Stimulated activated naive B cell treated with anti-CD40 and anti-IgM and Interleukin-4, amounts not matched to agents 10 μg/mL and 1 μg/mL and 100 μg/mL, for 72 hours (primary cell): ENCODE data around the gene MICAL1.

Experiments used
- ATAC-seq, 2 donors: fragments of 150-1000 bp; cut with Tn5 transposase; replicated peaks; 2 replicates each; pipeline ENCODE4 v1.10.0; 2021; ENCODE audit warnings: moderate library complexity in 1 of 2
- DNase-seq: peaks from one replicate; pipeline ENCODE4 v3.0.0; 2021
- H3K27ac Mint-ChIP-seq: one replicate; pipeline ENCODE4 v1.8.0; 2022; ENCODE audit warnings: mild to moderate bottlenecking, mixed read lengths
- H3K27me3 Mint-ChIP-seq, 2 donors: one replicate each; pipeline ENCODE4 v1.8.0; 2022; ENCODE audit warnings: mixed read lengths in 2 of 2
- H3K36me3 Mint-ChIP-seq, 2 donors: one replicate each; pipeline ENCODE4 v1.8.0; 2022; ENCODE audit warnings: mixed read lengths in 2 of 2, mild to moderate bottlenecking in 1 of 2
- H3K4me1 Mint-ChIP-seq, 2 donors: one replicate each; pipeline ENCODE4 v1.8.0; 2022; ENCODE audit warnings: mixed read lengths in 2 of 2, mild to moderate bottlenecking in 1 of 2
- H3K4me3 Mint-ChIP-seq, 2 donors: one replicate each; pipeline ENCODE4 v1.8.0; 2022; ENCODE audit warnings: mild to moderate bottlenecking in 2 of 2, mixed read lengths in 2 of 2, moderate library complexity in 1 of 2
- H3K9me3 Mint-ChIP-seq, 2 donors: one replicate each; pipeline ENCODE4 v1.8.0; 2022; ENCODE audit warnings: mixed read lengths in 2 of 2, mild to moderate bottlenecking in 1 of 2

MICAL1 gene

GRCh38 chr6:109453594-109454495, 1.7 kb downstream of the MICAL1 start:
- Mint-ChIP-seq H3K9me3 (no peaks in the 10 kb centered on the region), H3K36me3 (peaks cover 30 to 63% of the 10 kb centered on the region in 2 donors), H3K4me3 (peak overlapping the region; percentile 93 to 96), H3K4me1 (peaks cover 45 to 82% of the 10 kb centered on the region in 2 donors), H3K27ac (peak overlapping the region; percentile 100), H3K27me3 (no peaks in the 10 kb centered on the region)
- DNase-seq (no peak), ATAC-seq (no peak)

- H3K4me3 Mint-ChIP-seq = peak overlapping the region; percentile 93 to 96
- H3K9me3 Mint-ChIP-seq = no peaks in the 10 kb centered on the region
- peaks cover 47 to 82% of the 10 kb centered on the region in 2 donors for H3K4me1 Mint-ChIP-seq
- ATAC-seq (no peak), DNase-seq (no peak)
- H3K27me3 Mint-ChIP-seq = no peaks in the 10 kb centered on the region
- H3K36me3 Mint-ChIP-seq = peaks cover 34 to 65% of the 10 kb centered on the region in 2 donors
- H3K27ac Mint-ChIP-seq = peak overlapping the region; percentile 76
Measured at GRCh38 chr6:109453156-109453555, 2.4 kb downstream of the MICAL1 start.

GRCh38 chr6:109452181-109452580, 3.4 kb downstream of the MICAL1 start:
- no peak for DNase-seq
- Mint-ChIP-seq H3K9me3 (no peaks in the 10 kb centered on the region), H3K4me3 (peak overlapping the region in 1 of 2 donors; percentile 25)

DNA sequence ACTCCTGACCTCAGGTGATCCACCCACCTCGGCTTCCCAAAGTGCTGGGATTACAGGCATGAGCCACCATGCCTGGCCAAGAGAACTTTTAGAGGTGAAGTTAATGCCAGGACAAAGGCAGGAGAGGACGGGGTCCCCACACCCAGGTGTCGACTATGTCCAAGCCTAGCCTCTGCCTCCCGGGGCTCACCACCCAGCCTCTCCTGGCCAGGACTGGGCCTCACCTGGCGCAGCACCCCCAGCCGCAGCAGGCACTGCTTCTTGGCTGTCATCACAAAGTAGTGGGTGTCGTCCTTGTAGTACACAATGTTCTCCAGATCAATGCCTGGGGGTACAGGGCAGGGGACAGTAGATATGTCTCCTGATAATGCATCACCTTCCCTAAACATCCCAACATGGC, 4.2 kb downstream of the MICAL1 start:
- no peak for ATAC-seq
- no peak for DNase-seq
- no peaks in the 10 kb centered on the region for H3K9me3 Mint-ChIP-seq
- H3K4me3 Mint-ChIP-seq = no peak overlapping the region
- H3K4me1 Mint-ChIP-seq = peaks cover 49 to 76% of the 10 kb centered on the region in 2 donors
- peak overlapping the region; percentile 76 for H3K27ac Mint-ChIP-seq
- H3K27me3 Mint-ChIP-seq = no peaks in the 10 kb centered on the region
- H3K36me3 Mint-ChIP-seq = peaks cover 45 to 68% of the 10 kb centered on the region in 2 donors

More at GRCh38 chr6:109452181-109452580, 3.4 kb downstream of the MICAL1 start:
- Mint-ChIP-seq H3K27me3 (no peaks in the 10 kb centered on the region), H3K4me1 (peaks cover 52 to 78% of the 10 kb centered on the region in 2 donors), H3K27ac (peak overlapping the region; percentile 76), H3K36me3 (peaks cover 40 to 70% of the 10 kb centered on the region in 2 donors)
- ATAC-seq = no peak

- ATAC-seq = no peak
- H3K4me1 Mint-ChIP-seq = peaks cover 49 to 77% of the 10 kb centered on the region in 2 donors
- peaks cover 45 to 74% of the 10 kb centered on the region in 2 donors for H3K36me3 Mint-ChIP-seq
- H3K27me3 Mint-ChIP-seq = no peaks in the 10 kb centered on the region
- no peaks in the 10 kb centered on the region for H3K9me3 Mint-ChIP-seq
- DNase-seq = no peak
- H3K27ac Mint-ChIP-seq = peak overlapping the region; percentile 47
- H3K4me3 Mint-ChIP-seq = peak overlapping the region; percentile 8 to 14
Measured at GRCh38 chr6:109450801-109451200, 4.8 kb downstream of the MICAL1 start.

GRCh38 chr6:109449795-109450673, 5.5 kb downstream of the MICAL1 start:
- H3K27ac Mint-ChIP-seq = peak overlapping the region; percentile 89
- peaks cover 55 to 83% of the 10 kb centered on the region in 2 donors for H3K4me1 Mint-ChIP-seq

GRCh38 chr6:109449064-109449794, 6.3 kb downstream of the MICAL1 start:
- peak overlapping the region; percentile 69 to 70 for H3K4me3 Mint-ChIP-seq
- peaks cover 49 to 75% of the 10 kb centered on the region in 2 donors for H3K36me3 Mint-ChIP-seq
- no peaks in the 10 kb centered on the region for H3K27me3 Mint-ChIP-seq
- ATAC-seq (no peak), DNase-seq (no peak)
- H3K9me3 Mint-ChIP-seq = no peaks in the 10 kb centered on the region
- peaks cover 58 to 85% of the 10 kb centered on the region in 2 donors for H3K4me1 Mint-ChIP-seq
- H3K27ac Mint-ChIP-seq = peak overlapping the region; percentile 89

More at GRCh38 chr6:109449795-109450673, 5.5 kb downstream of the MICAL1 start:
- peaks cover 49 to 78% of the 10 kb centered on the region in 2 donors for H3K36me3 Mint-ChIP-seq
- DNase-seq (no peak), ATAC-seq (peak; percentile 15 to 16)
- H3K9me3 Mint-ChIP-seq = no peaks in the 10 kb centered on the region
- H3K4me3 Mint-ChIP-seq = peak overlapping the region; percentile 69 to 70
- no peaks in the 10 kb centered on the region for H3K27me3 Mint-ChIP-seq

DNA sequence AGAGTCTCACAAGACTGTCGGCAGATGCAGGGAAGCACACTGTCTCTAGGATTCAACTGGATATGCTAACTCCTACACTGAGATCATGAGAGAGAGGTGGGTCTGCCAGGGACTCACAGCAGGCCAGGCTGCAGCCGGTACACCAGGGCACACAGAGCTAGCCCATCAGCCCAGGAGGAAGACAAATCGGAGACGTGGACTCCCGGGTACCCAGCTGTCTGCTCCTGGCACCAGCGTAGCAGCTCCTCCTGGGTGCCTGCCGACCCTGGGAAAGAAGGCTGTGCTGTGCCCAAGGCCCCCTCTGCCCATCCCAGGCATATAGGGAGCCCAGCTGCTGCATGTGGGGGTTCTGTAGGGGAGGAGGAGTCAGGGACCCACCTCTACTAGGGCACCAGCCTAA, 7.0 kb downstream of the MICAL1 start:
- Mint-ChIP-seq H3K27ac (peak overlapping the region; percentile 89), H3K9me3 (no peaks in the 10 kb centered on the region), H3K27me3 (no peaks in the 10 kb centered on the region), H3K4me1 (peaks cover 56 to 82% of the 10 kb centered on the region in 2 donors), H3K4me3 (peak overlapping the region in 1 of 2 donors; percentile 47), H3K36me3 (peaks cover 45 to 70% of the 10 kb centered on the region in 2 donors)
- DNase-seq (no peak), ATAC-seq (no peak)

DNA sequence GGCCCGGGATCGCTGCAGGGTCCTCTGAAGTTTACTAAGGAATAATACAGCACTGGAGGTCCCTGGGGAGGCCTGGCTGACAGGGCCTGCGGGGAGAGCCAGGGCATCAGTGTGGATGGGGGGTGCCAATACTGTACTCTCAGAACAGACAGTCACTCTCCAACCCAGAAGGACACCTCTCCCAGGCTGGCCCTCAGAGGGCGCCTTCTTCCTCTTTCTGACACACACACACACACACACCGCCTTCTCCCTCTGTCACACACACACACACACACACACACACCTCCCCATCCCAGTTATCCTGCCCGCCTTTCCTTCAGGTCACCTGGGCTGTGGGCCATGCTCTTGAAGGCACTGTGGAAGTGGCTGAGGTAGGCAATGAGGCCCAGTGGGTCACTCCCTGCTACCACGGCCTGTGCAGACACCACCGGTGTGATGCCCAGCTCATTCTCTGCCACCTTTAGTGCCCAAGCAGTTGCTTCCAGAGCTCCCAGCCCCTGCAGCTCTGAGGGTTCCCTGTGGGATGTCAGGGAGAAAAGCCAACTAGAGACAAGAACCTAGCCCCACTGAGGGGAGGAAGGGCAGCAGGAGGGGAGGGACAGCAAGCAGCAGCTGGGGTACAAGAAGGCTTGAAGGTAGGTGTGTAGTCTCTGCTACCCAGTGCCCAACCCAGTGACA, 7.6 kb downstream of the MICAL1 start:
- Mint-ChIP-seq H3K36me3 (peaks cover 49 to 74% of the 10 kb centered on the region in 2 donors), H3K4me1 (peaks cover 59 to 82% of the 10 kb centered on the region in 2 donors), H3K27me3 (no peaks in the 10 kb centered on the region), H3K27ac (peak overlapping the region; percentile 89), H3K4me3 (no peak overlapping the region), H3K9me3 (no peaks in the 10 kb centered on the region)
- DNase-seq (no peak), ATAC-seq (peak; percentile 26 to 44)

DNA sequence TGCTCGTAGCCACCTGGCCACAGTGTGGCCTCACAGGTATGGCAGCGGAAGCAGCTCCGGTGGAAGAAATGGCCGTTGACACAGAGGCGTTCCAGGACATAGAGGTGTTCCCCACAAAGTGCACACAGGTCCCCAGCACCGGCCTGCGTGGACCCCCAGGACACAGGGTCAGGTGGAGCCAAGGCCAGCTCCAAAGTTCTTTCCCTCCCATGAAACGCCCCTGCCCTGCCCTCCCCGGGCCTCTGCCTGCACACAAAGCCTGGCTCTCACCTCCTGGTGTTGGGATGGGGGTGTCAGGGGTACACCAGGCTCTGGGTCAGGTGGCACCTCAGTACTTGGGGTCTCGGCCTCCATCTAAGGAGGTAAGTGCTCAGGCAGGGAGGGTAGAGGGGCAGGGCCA, 8.5 kb downstream of the MICAL1 start:
- H3K27me3 Mint-ChIP-seq = no peaks in the 10 kb centered on the region
- ATAC-seq (no peak), DNase-seq (no peak)
- H3K36me3 Mint-ChIP-seq = peaks cover 50 to 75% of the 10 kb centered on the region in 2 donors
- H3K4me3 Mint-ChIP-seq = no peak overlapping the region
- peak overlapping the region; percentile 76 for H3K27ac Mint-ChIP-seq
- peaks cover 64 to 84% of the 10 kb centered on the region in 2 donors for H3K4me1 Mint-ChIP-seq
- H3K9me3 Mint-ChIP-seq = no peaks in the 10 kb centered on the region

DNA sequence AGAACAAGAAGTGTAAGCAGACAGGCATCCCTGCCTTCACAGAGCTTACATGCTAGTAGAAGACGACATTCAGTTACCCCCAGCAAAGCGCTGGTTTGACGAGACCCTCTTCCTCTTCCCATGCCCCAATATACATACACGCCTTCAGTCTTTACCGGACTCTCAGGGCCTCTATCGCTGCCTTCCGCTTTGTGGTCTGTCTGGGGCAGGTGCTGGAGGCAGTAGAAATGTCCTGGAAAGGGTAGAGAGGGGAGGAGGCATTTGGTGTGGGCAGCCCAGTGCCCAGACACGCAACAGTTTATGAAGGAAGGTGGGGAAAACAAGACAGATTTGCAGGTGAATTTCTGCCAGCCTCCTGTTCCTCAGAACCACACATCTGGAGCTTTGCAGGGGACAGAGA, 9.0 kb downstream of the MICAL1 start:
- no peak for DNase-seq
- no peak overlapping the region for H3K4me3 Mint-ChIP-seq
- H3K4me1 Mint-ChIP-seq = peaks cover 63 to 84% of the 10 kb centered on the region in 2 donors
- H3K27me3 Mint-ChIP-seq = no peaks in the 10 kb centered on the region
- no peak for ATAC-seq
- no peaks in the 10 kb centered on the region for H3K9me3 Mint-ChIP-seq
- peak overlapping the region; percentile 82 for H3K27ac Mint-ChIP-seq
- peaks cover 48 to 74% of the 10 kb centered on the region in 2 donors for H3K36me3 Mint-ChIP-seq

DNA sequence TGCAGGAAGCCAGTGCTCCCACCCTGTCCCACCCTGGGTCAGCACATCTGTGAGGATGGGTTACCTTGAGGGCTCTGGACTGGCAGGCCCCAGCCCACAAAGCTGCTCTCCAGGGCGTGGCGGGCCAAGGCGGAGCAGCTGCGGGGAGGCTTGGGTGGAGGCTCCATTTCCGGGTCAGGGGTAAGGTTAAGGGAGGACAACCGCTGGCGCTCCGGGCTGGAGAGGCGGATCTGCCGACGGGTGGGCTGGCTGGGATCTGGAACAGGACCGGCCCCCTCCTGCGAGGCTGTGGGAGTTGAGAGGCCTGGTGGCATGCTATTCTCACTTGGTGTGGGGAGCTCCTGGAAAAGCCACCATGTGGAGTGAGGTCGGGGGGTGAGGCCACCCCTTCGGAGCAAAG, 9.5 kb downstream of the MICAL1 start:
- H3K36me3 Mint-ChIP-seq = peaks cover 46 to 77% of the 10 kb centered on the region in 2 donors
- DNase-seq (no peak), ATAC-seq (no peak)
- no peaks in the 10 kb centered on the region for H3K27me3 Mint-ChIP-seq
- H3K4me3 Mint-ChIP-seq = no peak overlapping the region
- H3K27ac Mint-ChIP-seq = peak overlapping the region; percentile 82
- H3K9me3 Mint-ChIP-seq = no peaks in the 10 kb centered on the region
- peaks cover 68 to 87% of the 10 kb centered on the region in 2 donors for H3K4me1 Mint-ChIP-seq

GRCh38 chr6:109445382-109445781, 10.2 kb downstream of the MICAL1 start:
- DNase-seq (no peak), ATAC-seq (no peak)
- H3K4me3 Mint-ChIP-seq = no peak overlapping the region
- no peaks in the 10 kb centered on the region for H3K27me3 Mint-ChIP-seq
- peaks cover 64 to 80% of the 10 kb centered on the region in 2 donors for H3K4me1 Mint-ChIP-seq
- H3K27ac Mint-ChIP-seq = peak overlapping the region; percentile 89
- H3K9me3 Mint-ChIP-seq = no peaks in the 10 kb centered on the region
- peaks cover 46 to 72% of the 10 kb centered on the region in 2 donors for H3K36me3 Mint-ChIP-seq
